Transverse colon (tissue), 4 donors: ENCODE results near the gene ZMYM5.

ENCODE experiments used
- CTCF ChIP-seq, 5 experiments: fragments of 200-600 bp in 3 of 5; fragments of 450-650 bp in 2 of 5; sonication (generic) in 3 of 5; IDR thresholded peaks; 1 replicate in 2 of 5; 2 replicates in 3 of 5; pipeline ENCODE4 v1.5.1; 2016 to 2017; ENCODE audit warnings: antibody characterized with exemption in 5 of 5, inconsistent platforms in 3 of 5, mild to moderate bottlenecking in 2 of 5, moderate library complexity in 1 of 5
- EP300 ChIP-seq: sonication (generic); formaldehyde crosslinking; IDR thresholded peaks from one replicate; pipeline ENCODE4 v1.6.1; 2017; ENCODE audit warnings: antibody characterized with exemption, low read depth
- POLR2A ChIP-seq: fragments of 450-650 bp; IDR thresholded peaks from one replicate; pipeline ENCODE4 v1.6.1; 2016; ENCODE audit warnings: antibody characterized with exemption, mild to moderate bottlenecking, moderate library complexity
- POLR2AphosphoS5 ChIP-seq, 3 donors: sonication (generic); formaldehyde crosslinking; IDR thresholded peaks; one replicate each; pipeline ENCODE4 v1.6.1; 2016; ENCODE audit warnings: antibody characterized with exemption in 3 of 3

- TF ChIP-seq CTCF (IDR thresholded peaks at IDR 0.05): peak in 2 of 5 experiments; percentile 28
- no peak for TF ChIP-seq POLR2A
- no peak for TF ChIP-seq POLR2AphosphoS5 (IDR thresholded peaks at IDR 0.05)
- TF ChIP-seq EP300: no peak
Observed at GRCh38 chr13:19818223-19818842, 45.1 kb downstream of the ZMYM5 start.
